Stimulated activated CD4-positive, alpha-beta T cell treated with anti-CD3 and anti-CD28 coated beads, TNF-alpha, amount 100 ng/mL, for 48 hours (primary cell): Measurements from ENCODE around the gene OR4M1.
"Not testable (repeated sequence)": the region's sequence is repeated elsewhere in the genome, so short reads cannot be mapped to it uniquely, and the experiment has no call there.

Experiments
- DNase-seq, 3 donors: peaks; one replicate each; pipeline ENCODE4 v3.0.0-alpha.2; 2020; ENCODE audit warnings: low read depth in 3 of 3

The OR4M1 gene

DNA sequence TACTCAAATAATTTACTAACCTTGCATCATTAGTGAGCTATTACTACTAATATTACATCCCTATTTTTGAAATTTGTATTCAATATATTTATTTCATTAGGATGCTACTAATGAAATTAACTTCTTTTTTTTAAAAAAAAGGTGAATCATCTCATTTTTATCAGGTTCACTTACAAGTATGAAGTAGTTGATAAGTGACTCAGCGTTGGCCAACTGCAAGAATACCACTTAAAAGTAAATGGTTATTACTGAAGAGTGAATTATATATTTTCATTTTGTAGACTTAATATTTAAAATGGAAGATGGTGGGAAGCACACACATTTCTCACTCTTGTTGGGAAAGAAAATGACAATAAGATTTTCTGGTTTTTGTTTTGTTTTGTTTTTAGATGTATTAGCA, 49.9 kb downstream of the OR4M1 start:
- DNase-seq: no peak

DNA sequence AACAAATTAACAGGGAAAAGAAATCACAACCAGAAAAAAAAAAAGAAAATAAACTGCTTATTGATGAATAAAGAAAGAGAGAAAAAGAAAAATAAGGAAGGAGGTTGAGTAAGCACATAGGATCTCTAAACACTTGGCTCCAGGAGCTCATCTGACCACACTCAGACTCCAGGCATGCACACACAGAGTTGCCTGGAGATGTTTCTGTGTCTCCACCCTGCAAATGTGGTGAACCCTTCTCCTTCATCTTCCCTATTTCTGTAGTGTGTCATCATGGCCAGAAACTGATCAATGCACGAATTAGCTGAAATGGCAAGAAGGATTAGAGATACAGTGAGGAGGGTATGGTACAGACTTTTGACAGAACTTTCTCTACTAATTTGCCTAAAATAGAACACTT, 50.5 kb downstream of the OR4M1 start:
- no peak for DNase-seq

- DNase-seq: not testable (repeated sequence)
Measured at GRCh38 chr14:19827626-19828244, 54.4 kb downstream of the OR4M1 start.

DNA sequence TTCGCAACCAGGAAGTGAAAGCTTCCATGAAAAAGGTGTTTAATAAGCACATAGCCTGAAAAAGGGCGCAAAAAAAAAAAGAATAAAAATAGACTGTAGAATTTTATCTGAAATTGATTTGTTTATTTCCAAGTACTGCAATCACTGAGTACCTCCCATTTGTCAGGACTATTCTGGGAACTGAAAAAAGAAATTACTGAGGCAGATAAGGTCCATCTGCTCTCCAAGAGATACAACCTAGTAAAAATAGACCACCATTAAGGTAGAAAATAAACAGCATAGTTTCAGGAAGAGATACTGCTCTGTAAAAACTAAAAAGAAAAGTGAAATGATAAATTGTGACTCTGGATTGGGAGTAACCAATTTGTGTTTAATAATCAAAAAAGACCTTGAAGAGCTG, 55.0 kb downstream of the OR4M1 start:
- DNase-seq: no peak
